B cell (primary cell): Measurements from ENCODE around the gene SH3BGRL3. TPM values are rescaled to one million over a fixed set of nuclear protein-coding genes. Genes with fewer than 3 reads are reported as not detected.
"Not testable (repeated sequence)": the region's sequence is repeated elsewhere in the genome, so short reads cannot be mapped to it uniquely, and the experiment has no call there.

Experiments
- ATAC-seq: fragments of 200-7000 bp; cut with Tn5 transposase; one replicate; pipeline ENCODE4 v1.10.0; 2021; ENCODE audit warnings: low read depth, mild to moderate bottlenecking, moderate number of reproducible peaks, moderate library complexity
- CTCF ChIA-PET: fragments of 350-600 bp; sonication (Branson Sonifier 250); formaldehyde crosslinking; loops from one replicate; lab custom pipeline; 2021; ENCODE audit warnings: antibody characterized with exemption, inconsistent platforms; lab: Charles Lee
- POLR2A ChIA-PET: fragments of 350-600 bp; sonication (Branson Sonifier 250); formaldehyde crosslinking; loops from one replicate; lab custom pipeline; 2021; ENCODE audit warnings: antibody characterized with exemption; lab: Charles Lee
- DNase-seq: peaks from one replicate; pipeline ENCODE4 v3.0.0; 2013
- H2AFZ ChIP-seq: 2 replicates; pipeline ENCODE4 v1.6.1; 2012; ENCODE audit warnings: mild to moderate bottlenecking, low read depth, low read length; ENCODE audit not compliant: insufficient read depth, poor library complexity, severe bottlenecking
- H3K27ac ChIP-seq, 2 donors: 1 replicate in 1 of 2; 2 replicates in 1 of 2; pipeline ENCODE4 v1.5.1; 2012 to 2013; ENCODE audit warnings: low read length in 2 of 2, mild to moderate bottlenecking in 2 of 2, moderate library complexity in 1 of 2
- H3K27me3 ChIP-seq, 4 experiments: fragments of 200-600 bp in 1 of 4; sonication (generic) in 1 of 4; replicated peaks in 1 of 4; 1 replicate in 2 of 4; 2 replicates in 2 of 4; pipeline versions ENCODE4 v1.6.1 to v1.7.0; 2013 to 2016; ENCODE audit warnings: low read length in 3 of 4, mild to moderate bottlenecking in 2 of 4, mixed read lengths in 1 of 4, moderate library complexity in 1 of 4; ENCODE audit not compliant: insufficient read depth in 4 of 4, control insufficient read depth in 3 of 4; ENCODE audit errors: control extremely low read depth in 1 of 4
- H3K36me3 ChIP-seq, 2 experiments: replicated peaks in 1 of 2; 1 replicate in 1 of 2; 2 replicates in 1 of 2; pipeline versions ENCODE4 v1.6.1 to v1.7.1; 2013; ENCODE audit warnings: low read length in 1 of 2; ENCODE audit not compliant: insufficient read depth in 2 of 2, control insufficient read depth in 1 of 2; ENCODE audit errors: control extremely low read depth in 1 of 2, extremely low read depth in 1 of 2
- H3K4me1 ChIP-seq, 2 donors: fragments of 200-600 bp in 1 of 2; sonication (generic) in 1 of 2; 1 replicate in 1 of 2; 2 replicates in 1 of 2; pipeline versions ENCODE4 v1.5.1 to v1.6.1; 2013 to 2017; ENCODE audit warnings: low read length in 2 of 2; ENCODE audit not compliant: control insufficient read depth in 2 of 2, insufficient read depth in 2 of 2
- H3K4me2 ChIP-seq: replicated peaks from 2 replicates; pipeline ENCODE3; 2012; ENCODE audit warnings: mild to moderate bottlenecking, low read depth, low read length; ENCODE audit not compliant: poor library complexity, severe bottlenecking
- H3K4me3 ChIP-seq, 5 experiments: fragments of 200-600 bp in 1 of 5; sonication (generic) in 1 of 5; 1 replicate in 3 of 5; 2 replicates in 2 of 5; pipeline versions ENCODE4 v1.5.1 to v1.7.0; 2011 to 2016; ENCODE audit warnings: low read length in 4 of 5, mild to moderate bottlenecking in 4 of 5, low read depth in 2 of 5, control low read depth in 1 of 5, moderate library complexity in 1 of 5; ENCODE audit not compliant: insufficient read depth in 1 of 5; ENCODE audit errors: control extremely low read depth in 1 of 5, extremely low read depth in 1 of 5
- H3K79me2 ChIP-seq: fragments of 200-600 bp; sonication (generic); one replicate; pipeline ENCODE4 v1.6.0; 2016; ENCODE audit warnings: low read length; ENCODE audit not compliant: control insufficient read depth, insufficient read depth
- H3K9ac ChIP-seq: fragments of 200-600 bp; sonication (generic); 2 replicates; pipeline ENCODE4 v1.6.1; 2017; ENCODE audit warnings: mild to moderate bottlenecking, low read length, moderate library complexity
- H3K9me3 ChIP-seq, 3 donors: one replicate each; pipeline versions ENCODE4 v1.6.1 to v1.7.1; 2013; ENCODE audit warnings: low read length in 2 of 3; ENCODE audit not compliant: control insufficient read depth in 2 of 3, insufficient read depth in 1 of 3; ENCODE audit errors: control extremely low read depth in 1 of 3
- H4K20me1 ChIP-seq: 2 replicates; pipeline ENCODE4 v1.6.0; 2012; ENCODE audit warnings: mild to moderate bottlenecking, low read length; ENCODE audit not compliant: insufficient read depth, control insufficient read depth, poor library complexity, severe bottlenecking
- H3K27ac Mint-ChIP-seq: one replicate; pipeline ENCODE4 v1.8.0; 2021; ENCODE audit warnings: mixed read lengths
- H3K27me3 Mint-ChIP-seq: one replicate; pipeline ENCODE4 v1.8.0; 2021; ENCODE audit warnings: mixed read lengths
- H3K4me1 Mint-ChIP-seq: one replicate; pipeline ENCODE4 v1.8.0; 2021; ENCODE audit warnings: mixed read lengths
- H3K4me3 Mint-ChIP-seq: one replicate; pipeline ENCODE4 v1.8.0; 2021; ENCODE audit warnings: mixed read lengths
- H3K9me3 Mint-ChIP-seq: one replicate; pipeline ENCODE4 v1.8.0; 2022; ENCODE audit warnings: mixed read lengths; ENCODE audit not compliant: insufficient read depth
- CTCF ChIP-seq: fragments of 200-600 bp; IDR thresholded peaks from one replicate; pipeline ENCODE4 v1.8.0; 2022; ENCODE audit warnings: antibody characterized with exemption, mild to moderate bottlenecking
- EZH2 ChIP-seq: IDR thresholded peaks from 2 replicates; pipeline ENCODE4 v1.6.1; 2012; ENCODE audit warnings: borderline replicate concordance, low read depth, mild to moderate bottlenecking, moderate library complexity, low read length; ENCODE audit not compliant: insufficient read depth, poor library complexity, severe bottlenecking
- WGBS: methylation state at CpG from one replicate; pipeline ENCODE4 v1.1.5; 2013; ENCODE audit warnings: missing lambda C conversion rate; ENCODE audit not compliant: insufficient coverage; 5-methylcytosine and 5-hydroxymethylcytosine counted together
- intact Hi-C: fragments of 100-400 bp; cut with micrococcal nuclease; formaldehyde crosslinking; loops from one replicate; pipeline ENCODE4 v1.10.0; 2022
- polyA plus RNA-seq: library from polyadenylated mRNA; depleted of rRNA; stranded (reverse); fragments of >200 nt; gene quantifications from 2 replicates; pipeline ENCODE4 v1.2.3, GENCODE V29; 2012
- total RNA-seq, 2 donors: library from RNA; stranded (reverse); fragments of 120-200 nt in 1 of 2; gene quantifications; 1 replicate in 1 of 2; 2 replicates in 1 of 2; pipeline versions ENCODE4 v1.2.3 to v1.2.4, GENCODE V29; 2013 to 2022

The SH3BGRL3 gene
- total and polyA plus RNA-seq, 2 donors (not counting 1 experiment from before 2014, with no cell fraction given): 150 to 232 TPM

GRCh38 chr1:26329380-26329779, 49.5 kb downstream of the SH3BGRL3 start:
- H3K36me3 ChIP-seq, ATAC-seq, H3K27ac ChIP-seq, DNase-seq, H3K79me2 ChIP-seq, H3K27me3 Mint-ChIP-seq, H3K4me2 ChIP-seq, H3K27ac Mint-ChIP-seq, H3K9me3 ChIP-seq, H3K9ac ChIP-seq, H2AFZ ChIP-seq, H3K4me3 ChIP-seq, H3K9me3 Mint-ChIP-seq, H4K20me1 ChIP-seq, H3K27me3 ChIP-seq, H3K4me1 ChIP-seq, intact Hi-C loops, H3K4me3 Mint-ChIP-seq, H3K4me1 Mint-ChIP-seq: not testable (repeated sequence)
- WGBS: 93% methylated on average over 2 of the region's 4 CpGs
- ChIA-PET CTCF (interaction anchor here (30.0 kb wide), 1 partner anchor 47 kb away, joined by 1400 read pairs; the partner anchor contains the start of gene SH3BGRL3), POLR2A (interaction anchor here (0.7 kb wide), 1 partner anchor 39 kb away, joined by 8 read pairs; no protein-coding TSS in a partner anchor)

DNA sequence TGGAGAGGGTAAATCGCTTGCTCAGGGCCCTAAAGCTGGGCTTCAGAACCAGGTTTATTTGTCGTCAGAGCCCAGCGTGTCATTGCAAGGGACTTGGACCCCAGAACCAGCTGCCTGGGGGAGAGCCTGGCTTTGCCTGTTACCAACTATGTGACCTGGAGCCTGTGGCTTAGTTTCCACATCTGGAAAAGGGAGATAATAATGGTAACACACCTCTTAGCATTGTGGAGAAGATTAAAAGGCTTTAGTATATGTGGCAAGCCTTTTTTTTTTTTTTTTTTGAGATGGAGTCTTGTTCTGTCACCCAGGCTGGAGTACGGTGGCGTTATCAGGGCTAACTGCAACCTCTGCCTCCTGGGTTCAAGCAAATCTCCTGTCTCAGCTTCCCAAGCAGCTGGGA, 50.4 kb downstream of the SH3BGRL3 start:
- no peaks in the 10 kb centered on the region for H3K27me3 ChIP-seq
- H3K36me3 ChIP-seq: no peaks in the 10 kb centered on the region
- no peaks in the 10 kb centered on the region for H3K9me3 Mint-ChIP-seq
- H3K4me3 ChIP-seq: no peak overlapping the region
- H3K27me3 Mint-ChIP-seq: no peaks in the 10 kb centered on the region
- no peaks in the 10 kb centered on the region for H4K20me1 ChIP-seq
- CTCF ChIA-PET: interaction anchor here (0.7 to 30.0 kb wide), 3 partner anchors 9 to 70 kb away, joined by 3 to 1400 read pairs (median 7); partner anchors contain the start of gene SH3BGRL3
- no peak for TF ChIP-seq CTCF
- no peak for TF ChIP-seq EZH2
- H3K9me3 ChIP-seq: no peaks in the 10 kb centered on the region
- H2AFZ ChIP-seq: no peak overlapping the region
- no peak overlapping the region for H3K27ac ChIP-seq
- no peak overlapping the region for H3K9ac ChIP-seq
- no peak overlapping the region for H3K27ac Mint-ChIP-seq
- no peak for ATAC-seq
- WGBS: 95% methylated on average over 2 of the region's 5 CpGs
- H3K4me2 ChIP-seq: no peak overlapping the region
- peaks cover under 1 to 3% of the 10 kb centered on the region in 2 donors for H3K4me1 ChIP-seq
- H3K4me1 Mint-ChIP-seq: peaks cover 5% of the 10 kb centered on the region
- H3K4me3 Mint-ChIP-seq: no peak overlapping the region
- POLR2A ChIA-PET: interaction anchor here (0.7 kb wide), 1 partner anchor 213 kb away, joined by 5 read pairs; no protein-coding TSS in a partner anchor
- no peak for DNase-seq
- peaks cover 4% of the 10 kb centered on the region for H3K79me2 ChIP-seq
- intact Hi-C loops: no loop called here

Other genes starting within 250 kb of the SH3BGRL3 start
- not detected in 2 replicates for gene SLC30A2, start 234.0 kb upstream of the SH3BGRL3 start, total RNA-seq
- gene SLC30A2, start 234.0 kb upstream of the SH3BGRL3 start, polyA plus RNA-seq: not detected in 2 replicates
- not detected in 2 replicates for gene TRIM63, start 212.5 kb upstream of the SH3BGRL3 start, total RNA-seq
- 0.22 TPM in 1 of 2 replicates, not detected in the other for gene TRIM63, start 212.5 kb upstream of the SH3BGRL3 start, polyA plus RNA-seq
- gene PDIK1L, start 168.3 kb upstream of the SH3BGRL3 start, total RNA-seq: 15.2 and 17.3 TPM in 2 replicates
- 1.3 and 2.0 TPM in 2 replicates for gene PDIK1L, start 168.3 kb upstream of the SH3BGRL3 start, polyA plus RNA-seq
- not detected in 2 replicates for gene FAM110D, start 121.0 kb upstream of the SH3BGRL3 start, total RNA-seq
- gene FAM110D, start 121.0 kb upstream of the SH3BGRL3 start, polyA plus RNA-seq: not detected in 2 replicates
- gene C1orf232, start 111.1 kb upstream of the SH3BGRL3 start, total RNA-seq: not detected in 2 replicates
- not detected in 2 replicates for gene C1orf232, start 111.1 kb upstream of the SH3BGRL3 start, polyA plus RNA-seq
- gene ZNF593, start 110.2 kb upstream of the SH3BGRL3 start, total RNA-seq: 10.7 and 13.5 TPM in 2 replicates
- gene ZNF593, start 110.2 kb upstream of the SH3BGRL3 start, polyA plus RNA-seq: 60.0 and 61.9 TPM in 2 replicates
- gene ZNF593OS, start 108.3 kb upstream of the SH3BGRL3 start, total RNA-seq: not detected in 2 replicates
- 0.09 TPM in 1 of 2 replicates, not detected in the other for gene ZNF593OS, start 108.3 kb upstream of the SH3BGRL3 start, polyA plus RNA-seq
- 3.7 and 4.7 TPM in 2 replicates for gene CNKSR1, start 102.6 kb upstream of the SH3BGRL3 start, total RNA-seq
- 5.8 and 8.8 TPM in 2 replicates for gene CNKSR1, start 102.6 kb upstream of the SH3BGRL3 start, polyA plus RNA-seq
- not detected in 2 replicates for gene CATSPER4, start 89.5 kb upstream of the SH3BGRL3 start, total RNA-seq
- gene CATSPER4, start 89.5 kb upstream of the SH3BGRL3 start, polyA plus RNA-seq: not detected in 2 replicates
- 16.2 and 16.9 TPM in 2 replicates for gene CEP85, start 45.9 kb upstream of the SH3BGRL3 start, total RNA-seq
- 16.1 and 16.3 TPM in 2 replicates for gene CEP85, start 45.9 kb upstream of the SH3BGRL3 start, polyA plus RNA-seq
- gene UBXN11, start 26.6 kb downstream of the SH3BGRL3 start, total RNA-seq: 81.4 and 83.8 TPM in 2 replicates
- gene UBXN11, start 26.6 kb downstream of the SH3BGRL3 start, polyA plus RNA-seq: 66.2 and 68.0 TPM in 2 replicates
- gene CD52, start 37.9 kb downstream of the SH3BGRL3 start, total RNA-seq: 1,072 and 1,116 TPM in 2 replicates
- 1,095 and 1,597 TPM in 2 replicates for gene CD52, start 37.9 kb downstream of the SH3BGRL3 start, polyA plus RNA-seq
- 1.8 and 3.3 TPM in 2 replicates for gene CRYBG2, start 74.0 kb downstream of the SH3BGRL3 start, total RNA-seq
- gene CRYBG2, start 74.0 kb downstream of the SH3BGRL3 start, polyA plus RNA-seq: 1.9 and 5.3 TPM in 2 replicates
- 0.67 TPM in 1 of 2 replicates, not detected in the other for gene ZNF683, start 92.7 kb downstream of the SH3BGRL3 start, total RNA-seq
- gene ZNF683, start 92.7 kb downstream of the SH3BGRL3 start, polyA plus RNA-seq: 0.45 and 0.46 TPM in 2 replicates
- gene LIN28A, start 130.7 kb downstream of the SH3BGRL3 start, total RNA-seq: not detected in 2 replicates
- not detected in 2 replicates for gene LIN28A, start 130.7 kb downstream of the SH3BGRL3 start, polyA plus RNA-seq
- gene DHDDS, start 152.2 kb downstream of the SH3BGRL3 start, total RNA-seq: 54.2 and 61.7 TPM in 2 replicates
- gene DHDDS, start 152.2 kb downstream of the SH3BGRL3 start, polyA plus RNA-seq: 20.4 and 21.9 TPM in 2 replicates
- gene HMGN2, start 192.4 kb downstream of the SH3BGRL3 start, total RNA-seq: 445 and 457 TPM in 2 replicates
- 326 and 377 TPM in 2 replicates for gene HMGN2, start 192.4 kb downstream of the SH3BGRL3 start, polyA plus RNA-seq
- 99.9 and 109 TPM in 2 replicates for gene RPS6KA1, start 249.7 kb downstream of the SH3BGRL3 start, total RNA-seq
- 57.9 and 72.0 TPM in 2 replicates for gene RPS6KA1, start 249.7 kb downstream of the SH3BGRL3 start, polyA plus RNA-seq